ENCODE measurements around the gene NR1D1.

NR1D1 gene

DNA sequence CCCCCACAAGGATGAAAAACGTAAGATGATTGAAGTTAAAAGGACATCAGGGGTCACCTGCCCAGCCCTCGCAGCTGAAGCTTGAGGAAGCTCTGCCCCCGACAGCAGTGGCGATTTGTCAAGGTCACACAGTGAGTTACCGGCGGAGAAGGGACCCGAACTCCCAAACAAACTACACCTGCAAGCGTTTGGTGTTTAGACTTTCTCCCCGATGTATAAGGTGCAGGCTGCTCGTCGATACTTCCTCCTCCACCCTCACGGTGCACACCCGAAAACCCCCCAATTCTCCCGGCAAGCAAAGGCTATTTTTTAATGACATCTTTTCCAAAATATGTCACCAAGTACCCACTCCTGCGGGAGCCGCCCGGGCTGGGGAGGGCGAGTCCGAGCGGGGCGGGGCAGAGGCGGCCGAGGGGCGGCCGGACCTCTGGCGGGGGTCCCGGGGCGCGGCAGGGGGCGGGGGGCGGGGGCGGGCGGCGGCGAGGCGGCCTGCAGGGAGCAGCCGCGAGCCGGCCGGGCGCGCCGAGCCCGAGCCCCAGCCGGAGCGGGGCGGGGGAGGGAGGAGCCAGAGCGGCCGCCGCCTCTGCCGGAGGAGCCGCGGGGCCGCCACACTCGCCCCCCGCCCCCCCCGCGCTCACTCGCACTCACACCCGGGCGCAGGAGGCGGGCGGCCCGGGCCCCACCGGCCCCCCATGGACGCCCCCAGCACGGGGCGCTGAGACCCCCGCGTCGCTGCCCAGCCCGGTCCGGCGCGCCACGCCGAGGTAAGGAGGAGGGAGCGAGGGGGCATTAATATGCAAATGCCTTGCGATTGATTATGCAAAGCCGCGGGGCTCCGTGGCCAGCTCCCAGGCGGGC is 37.8 kb downstream of the NR1D1 start, which contains the start of gene THRA:
Gene THRA (plus strand): TSS at position 637 of the 858 bp plus-strand sequence. CDS start 11,524 bp downstream, outside the sequence.
- DNase-seq (ENCODE audit: low read depth) = peak; percentile 66

DNA sequence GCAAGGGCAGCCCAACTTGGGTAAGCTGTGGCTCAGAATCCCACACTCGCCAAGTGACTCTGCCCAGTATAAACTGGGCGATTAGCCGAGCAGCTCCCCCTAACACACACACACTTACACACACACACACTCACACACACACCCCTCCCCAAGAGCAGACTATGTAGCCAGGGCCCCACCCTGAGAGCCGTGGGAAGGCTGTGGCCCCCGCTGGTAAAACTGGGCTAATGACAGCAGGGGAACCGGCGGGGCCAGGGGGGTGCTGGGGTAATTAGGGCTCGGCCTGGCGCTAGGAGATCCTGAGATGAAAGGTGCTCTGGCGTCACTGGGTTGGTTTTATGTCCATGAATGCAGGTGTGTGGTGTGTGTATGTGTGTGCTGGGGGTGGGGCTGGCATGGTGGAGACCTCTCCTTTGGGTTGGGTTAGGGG is 38.8 kb downstream of the NR1D1 start:
- no peak for DNase-seq (ENCODE audit: low read depth)

DNA sequence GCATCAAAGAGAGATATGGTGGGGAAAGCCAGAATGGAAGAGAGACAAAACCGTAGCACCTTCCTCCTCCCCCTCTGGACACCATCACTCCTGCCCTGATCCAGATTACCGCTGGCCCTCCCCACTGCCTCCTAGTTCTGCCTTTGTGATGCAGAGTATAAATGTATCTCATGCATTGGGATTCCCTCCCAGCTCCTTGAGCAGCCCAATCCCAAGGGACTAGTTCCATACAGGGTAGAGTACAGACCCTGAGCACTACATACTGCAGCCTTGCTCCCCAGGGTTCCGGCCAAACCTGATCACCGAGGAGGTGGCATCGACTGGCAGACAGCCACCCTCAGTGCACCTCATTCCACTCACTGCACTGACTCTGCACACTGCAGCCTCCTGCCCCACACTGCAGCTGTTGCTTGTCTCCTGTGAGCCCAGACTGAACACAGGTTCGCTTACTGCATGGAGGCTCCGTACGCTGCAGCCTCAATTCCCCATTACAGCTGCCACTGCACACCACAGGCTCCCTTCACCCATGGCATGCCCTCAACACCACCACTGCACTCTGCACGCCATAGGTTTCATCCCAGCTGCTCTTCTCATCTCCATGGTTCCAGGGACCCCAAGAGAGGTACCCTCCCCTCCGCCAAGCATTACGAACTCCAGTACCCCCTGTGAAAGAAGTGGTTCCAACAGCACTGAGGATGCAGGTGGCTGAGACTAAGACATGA is 39.3 kb downstream of the NR1D1 start:
- DNase-seq (ENCODE audit: low read depth) = no peak

DNA sequence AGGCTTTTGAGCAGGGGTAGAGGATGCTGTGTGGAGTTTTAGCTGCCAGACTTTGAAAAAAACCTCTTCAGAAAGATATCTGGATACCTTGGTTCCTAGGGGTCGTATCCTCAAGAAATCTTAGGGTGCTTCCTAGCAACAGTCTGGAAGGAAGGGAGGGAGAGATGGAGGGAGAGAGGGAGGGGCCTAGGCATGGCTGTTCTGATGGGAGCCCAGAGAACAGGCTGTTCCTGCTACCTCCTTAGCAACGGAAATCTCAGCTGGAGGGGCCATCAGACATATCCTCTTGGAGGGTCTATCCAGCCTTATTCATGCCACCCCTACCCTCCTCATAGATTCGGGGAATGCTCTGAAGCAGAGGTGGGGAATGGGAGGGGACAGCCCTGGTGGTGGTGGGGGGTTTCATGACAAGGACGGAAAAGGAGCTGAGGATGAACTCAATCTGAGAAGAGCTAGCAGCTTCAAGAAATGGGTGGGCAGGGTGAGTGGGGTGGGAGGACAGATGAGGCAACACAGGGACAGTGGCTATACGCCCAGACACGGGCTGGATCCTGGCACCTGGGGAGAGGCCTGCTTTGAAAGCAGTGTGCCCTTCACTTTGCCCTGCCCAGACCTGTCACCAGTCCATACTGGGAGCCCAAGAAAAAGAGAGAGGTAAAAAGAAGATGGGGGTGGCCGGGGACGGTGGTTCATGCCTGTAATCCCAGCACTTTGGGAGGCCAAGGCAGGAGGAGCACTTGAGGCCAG is 40.5 kb downstream of the NR1D1 start:
- no peak for DNase-seq (ENCODE audit: low read depth)

DNA sequence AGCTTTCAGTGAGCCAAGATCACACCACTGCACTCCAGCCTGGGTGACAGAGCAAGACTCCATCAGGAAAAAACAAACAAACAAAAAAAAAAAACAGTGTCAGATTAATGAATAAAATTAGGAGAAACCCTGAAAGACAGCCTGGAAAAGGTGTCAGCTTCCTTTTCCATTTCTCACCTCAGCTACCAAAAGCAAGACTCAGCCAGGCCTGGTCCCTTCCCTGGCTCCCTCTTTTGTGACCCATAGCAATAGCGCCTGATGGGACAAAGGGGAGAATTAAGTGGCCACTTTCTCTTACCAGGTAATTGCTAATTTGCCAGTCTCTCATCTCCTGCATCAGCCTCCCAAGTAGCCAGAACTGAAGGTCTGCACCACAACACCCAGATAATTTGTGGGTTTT is 41.5 kb downstream of the NR1D1 start:
- DNase-seq (ENCODE audit: low read depth) = no peak

DNA sequence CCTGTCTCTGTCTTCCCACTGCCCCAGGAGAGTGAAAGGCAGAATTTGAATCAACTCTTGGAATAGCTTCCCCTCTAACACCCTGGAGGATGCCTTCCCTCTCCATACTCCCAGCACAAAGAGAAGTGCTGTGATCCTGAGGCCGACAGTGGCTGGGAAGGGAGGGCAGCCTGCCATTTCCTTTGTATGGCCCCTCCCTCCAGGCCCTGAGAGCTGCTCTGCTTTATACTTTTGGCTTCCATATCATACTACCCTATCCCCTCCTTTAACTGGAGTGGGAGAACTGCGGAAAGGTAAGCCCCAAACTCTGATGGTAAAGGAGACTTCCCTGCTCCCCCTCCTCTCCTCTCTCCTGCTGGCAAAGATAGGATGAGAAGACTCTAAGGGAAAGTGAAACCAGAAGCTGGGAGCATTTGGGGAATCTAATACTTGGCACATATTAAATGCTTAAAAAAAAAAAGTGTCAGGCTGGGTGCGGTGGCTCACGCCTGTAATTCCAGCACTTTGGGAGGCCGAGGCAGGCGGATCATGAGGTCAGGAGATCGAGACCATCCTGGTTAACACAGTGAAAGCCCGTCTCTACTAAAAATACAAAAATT is 42.1 kb downstream of the NR1D1 start:
- no peak for DNase-seq (ENCODE audit: low read depth)

DNA sequence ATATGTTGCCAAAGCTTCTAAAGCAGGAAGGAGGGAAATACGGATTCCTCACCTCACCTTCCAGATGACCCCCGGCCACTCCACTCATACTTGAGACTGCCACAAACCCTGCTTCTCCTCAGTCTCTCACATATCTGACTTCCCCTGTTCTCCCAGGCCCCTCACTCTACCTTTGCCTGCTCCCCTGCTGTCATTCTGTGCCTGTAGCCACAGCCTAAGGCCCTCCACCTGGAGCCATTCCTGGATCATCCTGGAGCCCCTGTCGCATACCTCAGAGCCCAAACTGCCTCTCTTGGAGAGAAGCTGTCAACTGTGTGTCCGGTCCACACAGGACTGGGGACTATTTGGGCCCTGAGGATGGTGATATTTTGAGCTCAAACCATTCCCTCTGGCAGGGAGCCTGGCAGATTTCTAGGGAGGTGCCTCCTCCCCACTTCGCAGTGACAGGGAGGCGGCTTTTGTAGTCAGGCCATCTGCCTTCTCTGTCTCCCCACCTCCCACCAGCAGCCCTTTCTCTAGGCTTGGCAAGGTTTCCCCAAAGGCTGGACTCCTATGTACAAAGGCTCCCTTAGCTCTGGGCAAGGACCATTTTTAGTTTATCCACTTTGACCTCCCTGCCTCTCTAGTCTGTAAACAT is 43.9 kb downstream of the NR1D1 start:
- no peak for DNase-seq (ENCODE audit: low read depth)

Measured in T follicular helper cell (primary cell).